HCEC 1CT (cell line): ENCODE results near the gene VILL.
"Not testable (repeated sequence)": the region's sequence is repeated elsewhere in the genome, so short reads cannot be mapped to it uniquely, and the experiment has no call there.

Experiments
- DNase-seq: peaks from one replicate; pipeline ENCODE4 v3.0.0-alpha.2; 2017

Gene VILL

DNA sequence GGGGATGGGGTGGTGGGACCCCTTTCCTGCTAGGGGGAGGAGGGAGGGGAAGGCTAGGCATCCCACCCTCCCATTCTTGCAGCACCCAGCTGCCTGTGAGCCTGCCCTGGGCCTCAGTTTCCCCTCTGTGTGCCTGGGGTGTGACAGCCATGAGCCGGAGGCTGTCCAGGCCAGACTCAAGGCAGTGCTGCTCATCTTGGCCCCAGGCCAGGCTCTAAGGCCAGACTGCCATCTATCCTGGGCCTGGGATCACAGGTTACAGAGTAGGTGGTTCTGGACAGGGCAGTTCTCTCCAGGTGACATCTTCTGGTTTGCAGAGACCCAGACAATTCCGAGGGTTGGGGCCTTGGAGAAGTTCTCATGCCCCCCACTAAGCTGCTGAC, 3.3 kb upstream of the VILL start:
- DNase-seq, result no peak

DNA sequence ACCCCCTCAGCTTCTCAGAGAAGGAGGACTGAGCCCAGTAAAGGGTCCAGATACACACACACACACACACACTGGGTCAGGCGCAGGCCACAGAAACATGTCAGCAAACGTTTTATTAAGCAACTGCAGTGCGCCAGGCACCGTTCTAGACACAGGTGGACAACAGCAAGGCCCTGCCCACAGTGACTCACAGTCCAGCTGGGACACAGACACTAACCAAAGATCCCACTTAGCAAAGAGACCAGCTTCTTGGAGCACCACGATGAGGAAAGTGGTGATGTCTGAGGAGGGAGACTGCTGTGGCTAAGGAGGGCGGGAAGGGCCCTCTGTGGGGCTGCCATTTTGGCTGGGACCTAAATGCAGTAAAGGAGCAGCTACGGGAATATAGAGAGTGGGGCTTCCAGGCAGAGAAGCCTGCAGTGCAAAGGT, 2.8 kb upstream of the VILL start:
- no peak for DNase-seq

GRCh38 chr3:37988376-37988775, 2.2 kb upstream of the VILL start:
- not testable (repeated sequence) for DNase-seq

- no peak for DNase-seq
Observed at GRCh38 chr3:37988931-37989525, 1.6 kb upstream of the VILL start.

DNA sequence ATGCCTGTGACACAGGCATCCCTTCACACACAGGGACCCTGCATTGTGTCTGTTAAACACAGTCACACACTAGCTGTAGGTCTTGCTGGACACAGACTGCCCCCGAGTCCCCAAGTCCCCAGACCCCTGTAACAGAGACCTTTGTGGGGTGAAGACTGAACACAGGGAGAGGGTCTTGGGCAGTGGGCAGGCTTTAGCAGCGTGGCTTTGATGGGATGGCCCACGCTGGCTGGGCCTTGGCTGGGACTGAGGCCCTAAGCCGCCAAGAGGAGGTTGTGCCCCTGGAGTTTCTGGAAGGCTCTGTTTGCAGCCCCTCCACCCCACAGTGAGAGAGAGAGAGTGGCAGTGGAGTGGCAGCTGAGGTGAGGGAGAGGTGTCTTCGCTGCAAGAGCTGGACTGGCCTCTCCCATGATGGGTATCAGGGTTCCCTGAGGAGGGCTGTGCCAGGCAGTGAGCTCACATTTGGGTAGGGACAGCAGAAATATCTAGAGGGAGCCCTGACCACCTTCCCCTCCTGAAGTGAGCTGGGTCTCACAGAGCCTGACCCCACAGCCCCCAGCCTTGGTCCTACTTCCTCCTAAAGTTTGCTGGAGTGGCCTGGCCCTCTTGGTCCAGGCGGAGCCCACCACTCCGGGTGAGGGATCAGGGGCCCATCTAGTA, 635 bp upstream of the VILL start:
- no peak for DNase-seq

- DNase-seq, result no peak
Observed at GRCh38 chr3:37991109-37991508, 523 bp downstream of the VILL start.

DNA sequence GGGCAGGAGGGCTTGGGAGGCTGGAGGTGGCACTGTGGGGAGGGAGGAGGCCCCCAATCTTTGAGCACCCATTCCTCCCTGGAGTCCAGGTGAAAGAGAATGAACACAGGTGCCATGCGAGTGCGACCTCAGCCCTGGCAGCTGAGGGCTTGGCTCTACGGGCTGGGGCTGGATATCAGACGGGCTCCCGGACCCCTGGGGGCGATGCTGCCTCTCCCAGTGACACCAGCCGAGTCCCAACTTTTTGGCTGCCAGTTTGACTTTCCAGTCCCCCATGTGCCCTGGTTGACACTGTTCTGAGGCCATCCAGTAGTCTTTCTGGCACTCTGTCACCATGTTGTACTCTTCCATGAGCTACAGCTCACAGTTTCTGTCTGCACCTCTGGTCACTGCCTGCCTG, 1.2 kb downstream of the VILL start:
- no peak for DNase-seq

DNA sequence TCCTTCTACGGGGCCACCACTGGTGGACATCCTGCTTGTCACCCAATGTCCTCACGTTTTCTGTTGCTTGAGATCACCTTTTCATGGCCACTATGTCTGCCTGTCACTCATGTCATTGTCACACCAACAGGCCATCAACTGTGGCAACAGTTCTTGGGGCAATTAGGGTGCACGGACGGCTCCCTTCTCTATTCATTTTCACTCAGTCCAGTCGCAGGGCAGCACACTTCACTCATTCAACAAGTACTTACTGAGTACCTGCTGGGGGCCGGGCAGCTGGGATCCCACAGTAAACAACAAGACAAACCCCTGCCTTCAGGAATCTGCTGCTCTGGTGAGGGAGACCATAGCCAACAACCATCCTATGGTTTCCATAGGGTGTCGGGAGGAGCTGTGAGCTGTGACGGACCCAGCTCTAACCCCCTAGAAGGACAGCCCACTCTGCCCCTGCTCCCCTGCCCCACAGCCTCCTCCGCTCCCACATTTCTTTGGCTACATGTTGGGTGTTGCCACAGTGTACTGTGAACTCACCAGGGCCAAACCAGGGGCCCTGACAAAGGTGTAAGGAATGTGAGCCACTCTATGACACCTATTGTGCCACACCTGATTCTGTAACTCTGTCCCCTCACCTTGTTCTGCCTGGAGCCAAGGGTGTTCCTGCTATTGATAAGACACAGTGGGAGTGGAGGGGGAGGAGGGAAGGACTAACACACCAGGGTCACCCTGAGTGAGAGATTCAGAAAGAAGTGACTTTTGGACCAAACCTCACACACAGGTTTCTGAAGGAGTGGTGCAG, 1.9 kb downstream of the VILL start:
- no peak for DNase-seq

- no peak for DNase-seq
Observed at GRCh38 chr3:37993067-37993455, 2.5 kb downstream of the VILL start.

DNA sequence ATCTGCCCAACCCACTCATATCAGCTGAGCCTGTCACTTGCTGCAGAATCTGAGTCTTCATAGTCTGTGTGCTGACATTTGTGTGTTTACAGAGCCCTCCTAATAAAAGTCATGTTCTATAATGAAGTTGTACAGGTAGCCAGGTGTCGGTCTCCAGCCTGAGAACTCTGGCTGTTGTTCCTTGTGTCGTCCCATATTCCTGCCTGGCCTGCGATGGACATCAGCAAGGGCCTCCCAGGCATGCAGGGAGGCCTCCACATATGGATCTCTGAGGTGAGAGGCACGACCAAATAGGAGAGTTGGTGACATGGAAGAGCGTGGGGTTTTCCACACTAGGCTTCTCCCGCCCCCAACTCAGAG, 2.9 kb downstream of the VILL start:
- no peak for DNase-seq

DNA sequence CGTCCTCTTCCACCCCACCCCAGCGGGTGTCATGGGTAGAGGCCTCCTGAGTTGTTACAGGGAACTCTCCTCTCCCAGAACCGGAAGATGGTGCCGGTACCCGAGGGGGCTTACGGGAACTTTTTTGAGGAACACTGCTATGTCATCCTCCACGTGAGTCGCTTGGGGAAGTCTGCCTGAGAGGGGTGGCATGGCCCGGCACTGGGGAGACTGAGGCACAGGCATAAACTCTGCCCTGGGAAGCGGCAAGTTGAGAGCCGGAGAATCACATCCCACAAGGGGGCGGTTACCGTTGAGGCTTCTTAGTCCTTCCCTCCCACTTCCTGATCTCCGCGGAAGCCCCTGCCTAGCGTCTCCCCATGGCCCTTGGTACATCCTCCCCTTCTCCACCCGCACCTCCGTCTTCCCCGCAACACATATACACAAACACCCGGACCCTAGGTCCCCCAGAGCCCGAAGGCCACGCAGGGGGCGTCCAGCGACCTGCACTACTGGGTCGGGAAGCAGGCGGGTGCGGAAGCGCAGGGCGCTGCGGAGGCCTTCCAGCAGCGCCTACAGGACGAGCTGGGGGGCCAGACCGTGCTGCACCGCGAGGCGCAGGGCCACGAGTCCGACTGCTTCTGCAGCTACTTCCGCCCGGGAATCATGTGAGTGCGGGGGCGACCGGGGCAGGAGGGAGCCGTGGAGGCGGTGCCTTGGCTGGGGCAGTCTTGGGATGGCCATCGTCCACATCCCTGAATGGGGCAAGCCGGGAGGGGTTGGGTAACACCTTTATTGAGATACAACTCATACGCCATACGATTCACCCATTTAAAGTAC, 3.4 kb downstream of the VILL start:
- DNase-seq, result peak; percentile 83

GRCh38 chr3:37994639-37994972, 4.0 kb downstream of the VILL start:
- no peak for DNase-seq

GRCh38 chr3:37995652-37996641, 5.4 kb downstream of the VILL start:
- no peak for DNase-seq

- peak; percentile 63 for DNase-seq
Observed at GRCh38 chr3:37996785-37997301, 6.3 kb downstream of the VILL start.

DNA sequence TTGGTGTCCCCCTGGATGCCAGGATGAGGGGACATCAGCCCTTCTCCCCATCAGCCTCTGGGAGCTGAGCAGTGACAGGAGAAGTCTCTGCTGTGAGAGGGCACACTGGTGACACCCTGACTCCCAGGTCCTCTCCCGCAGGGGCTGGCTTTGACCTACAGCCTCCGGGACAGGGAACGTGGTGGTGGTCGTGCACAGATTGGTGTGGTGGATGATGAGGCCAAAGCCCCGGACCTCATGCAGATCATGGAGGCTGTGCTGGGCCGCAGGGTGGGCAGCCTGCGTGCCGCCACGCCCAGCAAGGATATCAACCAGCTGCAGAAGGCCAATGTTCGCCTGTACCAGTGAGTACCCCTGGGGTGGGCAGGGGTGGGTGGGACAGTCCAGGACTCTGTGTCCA, 6.8 kb downstream of the VILL start:
- DNase-seq, result no peak

DNA sequence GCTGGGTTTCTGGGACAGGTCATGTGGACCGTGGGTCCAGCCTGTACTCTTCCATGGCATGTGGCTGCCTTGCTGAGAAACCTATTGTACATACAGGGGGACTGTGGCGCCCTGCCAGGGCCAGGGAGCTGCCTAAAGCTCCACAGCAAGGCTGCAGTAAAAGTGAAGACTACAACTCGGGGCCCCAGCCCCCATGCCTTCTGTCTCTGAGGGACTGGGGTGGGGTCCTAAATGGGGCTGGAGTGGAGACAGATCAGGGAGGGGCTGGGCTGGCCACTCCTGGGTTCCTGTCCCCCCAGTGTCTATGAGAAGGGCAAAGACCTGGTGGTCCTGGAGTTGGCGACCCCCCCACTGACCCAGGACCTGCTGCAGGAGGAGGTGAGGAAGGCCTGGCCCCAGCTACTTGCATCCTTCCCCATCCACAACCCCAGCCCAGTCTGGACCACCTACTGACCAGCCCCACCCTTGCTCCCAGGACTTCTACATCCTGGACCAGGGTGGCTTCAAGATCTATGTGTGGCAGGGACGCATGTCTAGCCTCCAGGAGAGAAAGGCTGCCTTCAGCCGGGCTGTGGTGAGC, 7.3 kb downstream of the VILL start:
- DNase-seq, result no peak

DNA sequence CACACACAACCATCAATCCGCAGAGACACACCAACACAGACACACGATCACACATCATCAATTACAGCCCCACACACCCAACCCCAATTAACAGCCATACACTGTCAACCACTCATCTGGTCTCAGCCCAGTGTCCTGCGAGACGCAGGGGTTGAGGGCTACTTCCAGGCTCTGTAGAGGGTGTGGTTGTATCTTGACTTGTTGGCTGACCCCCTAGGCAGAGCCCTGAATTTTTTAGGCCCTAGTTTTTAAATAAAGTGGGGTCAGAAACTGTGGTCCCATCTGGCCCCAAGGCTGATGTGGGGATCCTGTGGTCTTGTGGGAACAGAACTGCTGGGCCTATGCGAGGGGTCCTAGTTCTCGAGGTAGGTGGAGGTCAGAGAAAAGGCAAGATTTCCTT, 9.2 kb downstream of the VILL start:
- no peak for DNase-seq

- DNase-seq, result no peak
Observed at GRCh38 chr3:38000242-38000916, 9.8 kb downstream of the VILL start.

- DNase-seq, result no peak
Observed at GRCh38 chr3:38000965-38001455, 10.4 kb downstream of the VILL start.

- no peak for DNase-seq
Observed at GRCh38 chr3:38001456-38002081, 11.0 kb downstream of the VILL start.
